ENCODE measurements around the gene CPHXL.

The CPHXL gene

DNA sequence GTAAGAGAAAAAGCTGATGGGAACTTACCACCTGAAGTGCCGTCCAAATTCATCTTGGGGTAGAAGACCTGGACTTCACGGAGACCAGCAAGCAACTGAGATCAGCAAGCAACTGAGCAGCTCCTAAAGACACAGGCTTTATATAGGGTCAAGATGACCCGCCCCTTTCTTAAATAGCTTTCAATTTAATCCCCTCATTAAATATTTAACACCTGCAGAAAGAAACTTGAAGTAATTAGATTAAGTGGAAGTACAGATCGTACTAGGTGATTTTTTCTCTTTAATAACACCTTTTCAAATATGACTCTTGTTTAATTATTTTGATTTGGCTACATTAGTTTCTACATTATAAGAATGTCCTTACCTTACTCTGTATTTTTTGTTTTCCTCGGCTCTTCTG lies at the start of gene CPHXL:
TSS of gene CPHXL (minus strand) at position 101 of the 400 bp plus-strand sequence. CDS start at position 53, 48 bp downstream.
- no peak for DNase-seq (ENCODE audit: low read depth)

DNA sequence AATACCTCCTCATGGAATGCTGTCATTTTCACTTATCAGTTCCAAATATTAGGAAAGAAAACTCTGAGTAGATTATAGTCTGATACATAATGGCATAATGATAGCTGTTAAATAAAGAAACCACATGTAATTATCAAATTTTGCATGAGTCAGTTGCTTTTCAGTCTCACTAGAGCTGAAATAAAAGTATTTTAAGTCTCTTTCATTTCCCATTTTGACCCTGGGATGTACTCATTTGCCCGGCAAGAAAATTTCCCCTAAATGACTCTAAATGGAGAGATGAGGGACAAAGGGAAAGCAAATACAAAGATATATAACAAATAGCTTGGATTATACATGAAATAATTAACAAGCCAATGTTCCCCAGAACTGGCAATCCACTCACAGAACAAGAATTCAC lies 47.9 kb upstream of the CPHXL start:
- DNase-seq (ENCODE audit: low read depth), result no peak

DNA sequence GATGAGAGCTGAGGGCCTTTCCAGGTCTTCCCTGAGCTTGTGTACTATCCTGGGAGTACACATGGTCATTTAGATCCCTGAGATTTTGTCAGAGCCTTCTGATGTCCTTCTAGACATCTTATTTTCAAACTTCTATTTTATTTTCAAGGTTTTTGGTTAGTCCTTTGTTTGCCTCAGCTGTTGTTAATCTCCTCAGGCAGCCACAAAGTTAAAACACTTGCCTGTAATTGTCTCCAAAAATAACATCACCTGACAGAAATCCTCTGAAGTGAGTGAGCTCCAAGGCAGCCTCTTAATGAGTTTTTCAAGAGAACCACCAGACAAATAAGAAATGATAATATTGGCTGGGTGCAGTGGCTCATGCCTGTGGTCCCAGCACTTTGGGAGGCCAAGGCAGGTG lies 43.8 kb upstream of the CPHXL start:
- no peak for DNase-seq (ENCODE audit: low read depth)

DNA sequence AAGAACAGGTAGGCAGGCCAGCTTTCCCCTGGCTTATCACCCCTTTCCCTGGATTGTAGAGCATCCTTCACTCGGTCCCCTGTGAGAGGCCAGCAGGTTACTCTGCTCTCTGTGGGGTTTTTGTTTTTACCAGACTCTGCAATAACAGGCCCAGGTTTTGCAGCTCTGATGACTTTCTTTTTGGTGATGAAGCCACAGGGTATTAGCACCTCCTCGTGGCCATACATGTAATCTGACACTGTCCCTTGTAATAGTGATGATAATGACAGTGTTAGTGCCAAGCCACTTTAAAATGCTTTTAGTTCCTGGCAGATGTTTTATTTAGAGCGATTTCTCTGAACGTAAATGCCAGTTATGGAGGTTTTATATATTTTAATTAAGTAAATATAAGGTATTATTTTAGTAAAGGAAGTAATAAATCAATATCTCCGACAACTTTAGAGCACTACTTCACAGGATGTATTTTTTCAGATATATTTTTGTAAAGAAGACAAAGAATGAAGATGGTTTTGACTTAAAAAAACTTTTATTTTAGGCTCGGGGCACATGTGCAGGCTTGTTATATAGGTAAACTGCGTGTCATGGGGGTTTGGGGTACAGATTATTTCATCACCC lies 38.0 kb upstream of the CPHXL start:
- no peak for DNase-seq (ENCODE audit: low read depth)

DNA sequence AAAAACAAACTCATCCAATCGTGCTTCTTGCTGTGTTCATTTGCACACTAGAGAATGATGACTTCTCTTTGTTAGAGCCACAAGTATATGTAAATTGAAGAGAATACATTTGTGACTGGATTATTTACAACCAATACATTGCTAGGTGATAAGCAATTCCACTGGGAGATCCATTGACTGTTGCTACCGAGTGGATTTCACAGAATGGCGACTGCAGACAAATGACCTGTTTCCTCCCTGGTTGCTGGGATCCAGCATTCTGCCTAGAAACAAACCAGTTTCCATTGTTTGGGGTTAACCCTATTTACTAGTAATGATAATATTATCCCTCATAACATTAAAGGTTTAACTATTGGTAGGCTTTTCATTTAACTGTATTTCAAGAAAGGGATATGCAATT lies 36.9 kb upstream of the CPHXL start:
- DNase-seq (ENCODE audit: low read depth), result no peak

DNA sequence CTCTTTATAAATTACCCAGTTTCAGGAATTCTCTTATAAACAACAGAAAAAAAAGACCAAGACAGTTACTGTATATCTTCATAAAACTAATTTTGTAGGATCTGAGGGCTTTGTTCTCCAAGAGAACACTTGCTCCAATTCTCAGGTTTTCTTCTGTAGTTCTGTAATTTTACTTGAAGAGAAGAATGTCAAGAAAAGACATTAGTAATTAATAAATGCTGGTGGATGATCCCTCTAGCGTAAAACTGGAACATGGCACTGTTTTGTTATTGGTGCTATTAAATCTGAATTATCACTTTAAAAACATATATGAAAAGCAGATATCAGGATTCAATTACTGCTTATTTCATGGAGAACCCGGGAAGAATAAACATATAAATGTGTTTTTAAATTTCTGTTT lies 36.5 kb upstream of the CPHXL start:
- DNase-seq (ENCODE audit: low read depth), result no peak

DNA sequence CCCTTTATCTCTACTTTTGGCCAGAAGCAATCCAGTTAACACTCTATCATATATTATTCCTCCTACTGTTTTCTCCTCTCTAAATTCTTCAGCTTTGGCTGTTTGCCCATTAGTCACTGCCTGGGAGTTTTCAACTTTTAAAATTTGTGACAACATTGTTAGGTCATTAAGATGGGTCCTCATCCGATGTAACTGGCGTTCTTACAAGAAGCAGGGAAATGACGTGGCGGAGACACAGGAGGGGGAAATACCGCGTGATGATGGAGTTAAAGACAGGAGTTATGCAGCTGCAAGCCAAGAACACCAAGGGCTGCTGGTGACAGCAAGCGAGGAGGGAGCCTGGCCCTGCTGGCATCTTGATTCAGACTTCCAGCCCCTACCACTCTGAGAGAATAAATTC lies 34.8 kb upstream of the CPHXL start:
- no peak for DNase-seq (ENCODE audit: low read depth)

DNA sequence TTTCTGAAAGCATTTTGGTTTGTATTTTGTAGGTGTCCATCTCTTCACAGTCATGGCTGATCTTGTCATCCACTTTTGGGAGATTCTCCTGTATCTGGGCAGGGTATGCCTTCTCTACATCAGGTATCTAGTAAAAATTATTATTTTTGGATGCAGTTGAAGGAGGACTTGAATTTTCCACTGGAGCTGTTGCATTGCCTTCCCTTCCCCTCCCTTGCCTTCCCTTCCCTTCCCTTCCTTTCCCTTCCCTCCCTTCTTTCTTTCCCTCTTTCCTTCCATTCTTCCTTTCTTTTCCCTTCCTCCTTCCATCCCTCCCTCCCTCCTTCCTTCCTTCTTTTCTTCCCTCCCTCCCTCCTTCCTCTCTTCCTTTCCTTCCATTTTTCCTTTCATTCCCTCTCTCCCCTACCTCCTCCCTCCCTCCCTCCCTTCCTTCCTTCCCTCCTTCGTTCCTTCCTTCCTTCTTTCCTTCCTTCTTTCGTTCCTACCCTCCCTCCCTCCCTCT lies 33.8 kb upstream of the CPHXL start:
- DNase-seq (ENCODE audit: low read depth), result no peak

DNA sequence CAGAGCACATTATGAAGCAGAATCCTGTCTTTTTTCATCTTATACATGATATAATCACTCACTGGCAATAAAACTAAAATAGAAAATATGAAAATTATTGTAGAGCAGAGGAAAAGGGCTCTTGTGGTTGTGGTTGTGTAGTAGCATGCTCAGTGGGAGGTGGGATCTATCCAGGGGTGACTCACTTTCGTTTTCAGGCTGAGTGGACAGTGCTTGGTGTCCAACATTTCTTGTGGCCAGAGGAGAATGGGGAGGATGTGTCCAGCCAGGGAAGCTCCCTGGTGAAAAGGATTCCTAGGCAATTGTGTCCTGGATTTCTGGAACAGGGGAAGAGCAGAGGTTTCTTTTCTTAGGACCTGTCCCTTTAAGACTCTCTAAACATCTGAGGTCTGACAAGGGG lies 31.9 kb upstream of the CPHXL start:
- no peak for DNase-seq (ENCODE audit: low read depth)

DNA sequence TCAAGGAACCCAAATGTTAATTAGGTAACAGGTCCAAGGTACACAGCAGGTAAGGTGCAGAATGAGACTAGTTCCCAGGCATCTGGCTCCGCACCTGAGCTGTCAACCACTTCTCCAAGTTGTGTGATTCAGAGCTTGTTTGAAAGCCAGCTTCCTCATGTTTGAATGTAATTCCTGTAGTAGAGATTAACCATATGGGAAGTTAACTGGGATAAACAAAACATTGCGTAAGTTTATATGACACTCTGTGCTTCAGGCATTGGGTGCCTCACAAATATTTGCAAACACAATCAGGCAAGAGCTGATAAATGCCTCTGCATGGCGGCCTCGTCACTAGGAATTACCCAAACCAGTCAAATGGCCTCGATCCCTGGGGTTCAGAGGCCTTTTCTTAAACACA lies 27.9 kb upstream of the CPHXL start:
- DNase-seq (ENCODE audit: low read depth), result no peak

DNA sequence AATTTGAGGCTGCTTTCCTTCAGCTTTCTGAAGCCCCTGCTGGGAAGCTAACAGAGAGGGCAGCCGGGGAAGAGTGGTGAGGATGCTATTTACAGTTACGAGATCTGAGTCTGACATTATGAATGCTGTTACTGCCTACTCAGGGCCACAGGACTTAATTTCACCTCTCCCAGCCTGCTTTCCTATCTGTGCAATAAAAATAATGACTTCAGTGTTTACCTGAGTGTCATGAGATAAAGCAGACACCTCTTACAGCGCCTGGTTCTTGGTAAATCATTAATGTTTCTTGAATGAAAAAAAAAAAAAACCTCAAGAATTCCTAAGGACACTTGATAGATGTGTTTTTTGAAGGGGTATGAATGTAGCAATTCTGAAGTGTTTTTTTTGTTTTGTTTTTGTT lies 24.2 kb upstream of the CPHXL start:
- DNase-seq (ENCODE audit: low read depth), result no peak

DNA sequence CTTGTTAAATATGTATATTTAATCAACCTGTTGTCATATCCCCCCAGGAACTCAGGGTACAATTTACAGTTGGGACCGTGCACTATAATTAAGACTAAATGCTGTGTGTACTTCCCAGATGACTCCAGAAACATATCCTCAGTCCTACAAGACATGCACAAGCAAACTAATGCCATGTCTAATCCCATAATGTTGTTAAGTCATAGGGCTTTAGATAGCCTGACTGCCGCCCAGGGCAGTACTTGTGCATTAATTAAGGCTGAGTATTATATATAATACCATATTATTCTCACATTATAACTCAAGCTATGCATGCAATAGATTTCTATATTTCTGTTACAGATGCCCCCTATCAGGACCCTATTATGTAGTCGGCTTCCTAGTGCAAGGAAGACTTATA lies 20.1 kb upstream of the CPHXL start:
- DNase-seq (ENCODE audit: low read depth), result no peak

DNA sequence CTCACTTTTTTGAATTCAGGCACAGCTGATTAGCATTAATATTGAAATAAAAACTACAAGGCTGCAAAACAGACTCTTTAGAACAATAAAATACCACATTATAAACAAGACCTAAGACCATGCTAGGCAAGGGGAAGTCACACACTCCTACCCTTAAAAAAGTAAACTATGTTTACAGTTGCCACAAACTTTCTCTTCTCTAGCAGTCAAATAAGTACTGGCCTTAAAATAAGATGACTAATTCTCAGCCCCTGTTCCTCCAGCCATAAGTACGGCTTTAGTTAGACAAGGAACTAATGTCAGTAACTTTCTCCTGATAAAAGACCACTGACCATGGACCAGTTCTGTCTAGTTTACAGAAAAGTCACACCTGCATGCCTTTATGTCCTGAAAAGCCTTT lies 19.5 kb upstream of the CPHXL start:
- DNase-seq (ENCODE audit: low read depth), result no peak

DNA sequence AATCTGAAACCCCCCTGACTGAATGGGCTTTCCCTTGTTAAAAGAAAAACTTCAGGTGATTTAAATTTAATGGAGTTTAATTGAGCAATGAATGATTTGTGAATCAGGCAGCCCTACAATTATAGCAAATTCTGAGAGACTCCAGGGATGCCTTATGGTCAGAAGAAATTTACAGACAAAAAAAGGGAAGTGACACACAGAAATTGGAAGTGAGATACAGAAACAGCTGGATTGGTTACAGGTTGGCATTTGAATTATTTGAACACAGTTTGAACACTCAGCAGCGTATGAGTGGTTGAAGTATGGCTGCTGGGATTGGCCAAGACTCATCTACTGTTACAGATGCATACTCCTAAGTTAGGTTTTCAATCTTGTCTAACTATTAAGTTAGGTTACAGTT lies 19.0 kb upstream of the CPHXL start:
- no peak for DNase-seq (ENCODE audit: low read depth)

DNA sequence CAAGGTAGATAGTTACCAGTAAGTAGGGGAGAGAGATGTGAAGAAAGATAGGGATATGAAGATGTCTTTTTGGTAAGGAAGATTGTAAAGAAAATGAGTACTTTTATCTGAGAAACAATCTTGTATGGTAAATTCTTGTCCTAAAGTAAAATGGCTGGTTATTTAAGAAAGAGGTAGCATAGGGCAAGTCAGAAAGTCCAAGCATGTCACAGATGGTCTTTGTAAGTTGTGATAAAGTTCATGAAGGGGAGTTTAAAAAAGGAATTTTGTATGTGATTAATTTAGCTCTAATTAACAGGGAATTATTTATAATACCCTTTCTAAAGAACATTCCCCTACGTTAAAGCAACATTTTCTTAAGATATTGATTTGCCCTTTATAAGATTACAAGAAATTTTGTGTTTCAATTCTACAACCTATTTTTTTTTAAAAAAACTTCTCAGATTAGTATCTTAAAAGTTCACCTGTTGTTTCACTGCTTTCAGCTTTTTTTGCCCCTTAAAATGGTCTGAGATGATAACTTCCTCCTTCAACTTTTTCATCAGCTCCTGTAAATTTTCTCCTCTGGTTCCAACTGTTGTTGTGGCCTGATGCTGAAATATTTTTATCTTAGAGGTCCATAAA lies 16.2 kb upstream of the CPHXL start:
- DNase-seq (ENCODE audit: low read depth), result no peak

DNA sequence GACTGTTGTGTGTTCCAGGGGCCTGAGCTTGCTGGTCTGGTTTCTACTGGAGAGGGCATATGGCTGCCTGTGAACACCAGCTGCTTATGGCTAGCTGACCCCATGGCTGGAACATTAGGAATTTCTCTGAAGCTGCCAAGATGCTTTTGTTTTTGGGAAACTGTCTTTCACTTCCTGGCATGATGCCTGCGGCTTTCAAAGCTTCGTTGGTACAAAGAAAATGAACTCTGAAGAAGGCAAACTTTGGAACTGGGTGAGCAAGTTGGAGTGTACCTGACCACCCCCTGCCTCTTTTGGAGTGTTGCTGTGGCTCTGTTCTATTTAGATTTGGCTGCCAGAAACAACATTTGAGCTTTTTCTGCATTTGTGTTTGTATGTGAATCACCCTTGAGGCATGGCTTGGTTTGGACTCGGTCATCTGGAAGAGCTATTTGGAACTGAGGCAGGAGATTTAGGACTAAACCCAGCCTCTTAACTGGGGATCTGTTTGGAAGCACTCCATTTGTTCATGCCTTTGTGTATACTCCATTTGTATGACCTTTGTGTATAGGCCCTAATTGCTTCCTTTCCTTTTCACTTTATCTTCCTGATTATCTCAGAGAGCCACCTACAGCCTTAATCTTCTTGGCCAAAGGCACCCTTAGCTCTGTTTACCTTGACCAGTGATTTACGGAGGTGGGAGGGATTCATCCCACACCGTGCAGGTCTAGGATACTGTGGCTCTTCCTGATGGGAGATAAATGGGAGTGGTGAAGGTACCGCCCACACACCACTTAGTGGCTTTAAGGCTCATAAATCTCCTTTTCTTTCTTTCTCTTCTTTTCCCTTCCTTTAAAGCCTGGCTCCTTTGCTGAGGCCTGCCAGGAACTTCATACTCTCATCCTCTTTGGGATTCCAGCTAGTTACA lies 7.3 kb upstream of the CPHXL start:
- no peak for DNase-seq (ENCODE audit: low read depth)

DNA sequence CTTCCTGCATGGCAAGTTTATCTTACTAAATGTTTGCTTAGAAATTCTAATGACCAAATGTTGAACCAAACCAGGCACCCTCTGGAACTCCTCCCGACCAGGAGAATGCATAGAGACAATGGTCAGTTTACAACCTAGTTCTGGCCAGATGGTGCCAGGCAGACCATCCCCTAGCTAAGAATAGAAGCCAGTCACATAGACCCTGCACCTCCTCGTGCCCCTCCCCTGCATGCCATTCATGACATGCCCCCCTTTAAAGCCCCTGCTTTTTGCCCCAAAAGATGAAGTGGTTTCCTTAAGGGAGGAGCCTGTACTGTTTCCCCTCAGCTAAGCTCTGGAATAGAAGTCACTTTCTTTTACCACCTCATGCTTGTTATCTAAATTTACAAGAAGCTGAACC lies 6.6 kb upstream of the CPHXL start:
- DNase-seq (ENCODE audit: low read depth), result no peak

DNA sequence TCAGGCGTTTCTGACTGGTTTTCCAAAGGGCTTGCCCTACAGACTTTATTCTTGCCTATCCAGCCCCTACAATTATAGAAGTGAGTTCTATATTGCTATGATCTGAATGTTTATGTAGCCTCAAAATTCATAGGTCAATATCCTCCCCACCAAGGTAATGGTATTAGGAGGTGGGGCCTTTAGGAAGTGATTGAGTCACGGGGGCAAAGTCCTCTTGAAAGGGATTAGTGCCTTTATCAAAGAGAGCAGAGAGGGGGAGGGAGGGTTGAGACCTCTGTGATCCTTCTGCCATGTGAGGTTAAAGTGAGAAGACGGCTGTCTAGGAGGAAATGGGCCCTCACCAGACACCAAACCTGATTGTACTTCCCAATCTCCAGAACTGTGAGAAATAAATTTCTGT lies 931 bp upstream of the CPHXL start:
- DNase-seq (ENCODE audit: low read depth), result no peak

DNA sequence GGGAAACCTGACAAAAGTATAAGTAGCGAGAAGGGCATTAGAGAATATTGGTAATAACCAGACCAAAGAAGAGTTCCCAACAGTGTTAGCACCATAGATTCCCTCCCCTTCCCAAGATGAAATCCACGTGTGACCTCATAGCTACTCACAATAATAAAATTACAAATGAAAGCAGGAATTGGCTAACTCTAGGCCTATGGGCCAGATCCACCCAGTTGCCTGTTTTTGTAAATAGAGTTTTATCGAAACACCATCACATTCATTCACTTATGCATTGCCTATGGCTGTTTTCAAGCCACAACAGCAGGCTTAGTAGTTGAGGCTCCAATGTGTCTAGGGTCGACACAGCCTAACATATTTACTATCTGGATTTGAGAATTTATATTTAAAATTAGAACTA lies 7.8 kb downstream of the CPHXL start:
- no peak for DNase-seq (ENCODE audit: low read depth)

DNA sequence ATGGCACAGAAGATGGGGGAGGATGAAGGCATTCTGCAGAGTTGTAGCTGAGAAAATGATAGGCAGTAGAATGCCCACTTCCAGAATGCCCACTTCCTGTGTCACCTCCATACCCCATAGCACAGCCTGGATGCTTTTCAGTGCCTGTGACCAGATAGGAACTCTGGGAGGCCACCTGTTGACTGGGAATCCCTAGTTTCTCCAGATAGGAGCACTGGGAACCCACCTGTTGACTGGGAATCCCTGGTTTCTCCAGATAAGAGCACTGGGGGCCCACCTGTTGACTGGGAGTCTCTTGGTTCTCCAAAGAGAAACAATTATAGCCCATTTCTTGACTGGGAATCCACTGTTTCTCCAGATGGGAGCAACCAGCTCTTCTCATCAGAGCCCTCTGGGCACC lies 11.6 kb downstream of the CPHXL start:
- DNase-seq (ENCODE audit: low read depth), result no peak

DNA sequence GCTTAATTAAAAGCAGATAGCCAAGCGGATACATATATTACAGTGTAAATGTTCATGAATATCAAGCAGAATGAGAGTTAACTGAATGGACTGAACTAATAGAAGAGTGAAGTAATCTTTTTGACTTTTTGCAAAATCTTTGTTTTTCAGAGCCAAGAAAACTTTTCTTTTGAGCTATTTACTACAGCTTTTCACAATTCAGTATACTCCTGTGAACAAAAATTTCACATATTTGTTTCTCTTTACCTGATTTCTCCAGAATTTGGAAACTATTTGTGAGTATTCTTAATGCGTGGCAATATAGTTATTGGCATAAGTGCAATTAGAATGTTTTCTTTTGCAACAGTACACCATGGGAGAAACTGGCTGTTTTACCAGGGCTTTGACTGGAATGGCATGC lies 15.9 kb downstream of the CPHXL start:
- no peak for DNase-seq (ENCODE audit: low read depth)

DNA sequence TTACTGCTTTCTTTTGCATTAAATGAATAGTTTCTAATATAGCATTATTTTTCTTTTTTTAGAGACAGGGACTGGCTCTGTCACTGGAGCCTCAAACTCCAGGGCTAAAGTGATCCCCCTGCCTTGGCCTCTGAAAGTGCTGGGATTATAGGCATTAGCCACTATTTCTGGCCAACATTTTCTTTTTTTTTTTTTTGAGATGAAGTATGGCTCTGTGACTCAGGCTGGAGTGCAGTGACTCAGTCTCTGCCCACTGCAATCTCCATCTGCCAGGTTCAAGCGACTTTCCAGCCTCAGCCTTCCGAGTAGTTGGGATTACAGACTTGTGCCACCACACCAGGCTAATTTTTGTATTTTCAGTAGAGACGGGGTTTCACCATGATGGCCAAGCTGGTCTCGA lies 23.0 kb downstream of the CPHXL start:
- no peak for DNase-seq (ENCODE audit: low read depth)

DNA sequence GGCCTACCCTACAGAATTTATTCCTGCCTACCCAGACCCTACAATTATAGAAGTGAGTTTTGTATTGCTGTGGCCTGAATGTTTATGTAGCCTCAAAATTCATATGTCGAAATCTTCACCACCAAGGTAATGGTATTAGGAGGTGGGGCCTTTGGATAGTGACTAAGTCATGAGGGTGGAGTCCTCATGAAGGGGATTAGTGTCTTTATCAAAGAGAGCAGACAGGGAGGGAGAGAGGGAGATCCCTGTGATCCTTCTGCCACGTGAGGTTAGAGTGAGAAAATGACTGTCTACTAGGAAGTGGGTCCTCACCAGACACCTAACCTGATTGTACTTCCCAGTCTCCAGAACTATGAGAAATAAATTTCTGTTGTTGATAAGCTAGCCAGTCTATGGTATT lies 24.0 kb downstream of the CPHXL start:
- DNase-seq (ENCODE audit: low read depth), result no peak
